Calu3 (cell line): Measurements from ENCODE around the gene RASGRP2. TPM values are rescaled to one million over a fixed set of nuclear protein-coding genes. Genes with fewer than 3 reads are reported as not detected.

Source experiments
- BruUV-seq: library from RNA; stranded (reverse); fragments of 400-500 nt; replicated peaks from 2 replicates; lab custom pipeline; 2021; lab: Mats Ljungman, UMichigan
- CTCF ChIA-PET: fragments of 300-600 bp; sonication (Branson Sonifier 250); formaldehyde crosslinking; loops from one replicate; lab custom pipeline; 2022; ENCODE audit warnings: antibody characterized with exemption; lab: Charles Lee
- DNase-seq: peaks from one replicate; pipeline ENCODE4 v3.0.0; 2022
- H3K27ac Mint-ChIP-seq: one replicate; pipeline ENCODE4 v1.8.0; 2022; ENCODE audit warnings: mixed read lengths; ENCODE audit not compliant: unreplicated experiment
- H3K27me3 Mint-ChIP-seq: one replicate; pipeline ENCODE4 v1.8.0; 2022; ENCODE audit warnings: mixed read lengths; ENCODE audit not compliant: unreplicated experiment
- H3K36me3 Mint-ChIP-seq: one replicate; pipeline ENCODE4 v1.8.0; 2022; ENCODE audit warnings: mild to moderate bottlenecking, moderate library complexity, mixed read lengths; ENCODE audit not compliant: insufficient read depth, unreplicated experiment
- H3K4me1 Mint-ChIP-seq: one replicate; pipeline ENCODE4 v1.8.0; 2022; ENCODE audit warnings: mild to moderate bottlenecking, low read depth, mixed read lengths; ENCODE audit not compliant: unreplicated experiment
- H3K4me3 Mint-ChIP-seq: one replicate; pipeline ENCODE4 v1.8.0; 2022; ENCODE audit warnings: mild to moderate bottlenecking, low read depth, moderate library complexity, mixed read lengths; ENCODE audit not compliant: unreplicated experiment
- H3K9me3 Mint-ChIP-seq: one replicate; pipeline ENCODE4 v1.8.0; 2022; ENCODE audit warnings: low read depth, mixed read lengths; ENCODE audit not compliant: unreplicated experiment
- CTCF ChIP-seq: fragments of 200-600 bp; IDR thresholded peaks from one replicate; pipeline ENCODE4 v1.8.0; 2022; ENCODE audit warnings: antibody characterized with exemption; ENCODE audit not compliant: unreplicated experiment
- intact Hi-C: fragments of 100-400 bp; cut with micrococcal nuclease; formaldehyde crosslinking; loops from one replicate; pipeline ENCODE4 v1.10.0; 2022; ENCODE audit not compliant: unreplicated experiment
- total RNA-seq: library from RNA; stranded (reverse); gene quantifications from 2 replicates; pipeline ENCODE4 v1.2.3, GENCODE V29; 2022

The RASGRP2 gene
- total RNA-seq, 1 experiment from 2014 or later = not detected

GRCh38 chr11:64759131-64759721 is 15.3 kb upstream of the RASGRP2 start:
- no peak for DNase-seq
- TF ChIP-seq CTCF = no peak
- Mint-ChIP-seq H3K4me1 (peaks cover 10% of the 10 kb centered on the region), H3K27ac (no peak overlapping the region), H3K4me3 (no peak overlapping the region), H3K9me3 (no peaks in the 10 kb centered on the region), H3K36me3 (peaks cover 39% of the 10 kb centered on the region), H3K27me3 (no peaks in the 10 kb centered on the region)
- no TSS peak for BruUV-seq
- CTCF ChIA-PET = interaction anchor here (0.6 kb wide), 1 partner anchor 45 kb away, joined by 3 read pairs; no protein-coding TSS in a partner anchor
- intact Hi-C loops = no loop called here

GRCh38 chr11:64758330-64759079 is 14.6 kb upstream of the RASGRP2 start:
- Mint-ChIP-seq H3K4me1 (peaks cover 8% of the 10 kb centered on the region), H3K27me3 (no peaks in the 10 kb centered on the region), H3K4me3 (no peak overlapping the region), H3K27ac (no peak overlapping the region), H3K9me3 (no peaks in the 10 kb centered on the region), H3K36me3 (peaks cover 33% of the 10 kb centered on the region)
- DNase-seq = no peak
- TF ChIP-seq CTCF = no peak
- intact Hi-C loops = no loop called here
- no TSS peak for BruUV-seq
- CTCF ChIA-PET = no interaction called here

GRCh38 chr11:64757549-64758329 is 13.8 kb upstream of the RASGRP2 start:
- Mint-ChIP-seq H3K36me3 (peaks cover 27% of the 10 kb centered on the region), H3K4me3 (no peak overlapping the region), H3K27ac (no peak overlapping the region), H3K27me3 (no peaks in the 10 kb centered on the region), H3K4me1 (peaks cover 5% of the 10 kb centered on the region), H3K9me3 (no peaks in the 10 kb centered on the region)
- no peak for TF ChIP-seq CTCF
- BruUV-seq = no TSS peak
- DNase-seq = no peak
- CTCF ChIA-PET = no interaction called here
- intact Hi-C loops = no loop called here

- H3K4me1 Mint-ChIP-seq = no peaks in the 10 kb centered on the region
- intact Hi-C loops = no loop called here
- no peak overlapping the region for H3K4me3 Mint-ChIP-seq
- H3K36me3 Mint-ChIP-seq = peaks cover 15% of the 10 kb centered on the region
- no peaks in the 10 kb centered on the region for H3K9me3 Mint-ChIP-seq
- CTCF ChIA-PET = no interaction called here
- no peaks in the 10 kb centered on the region for H3K27me3 Mint-ChIP-seq
- no peak for DNase-seq
- no peak overlapping the region for H3K27ac Mint-ChIP-seq
- BruUV-seq = no TSS peak
- no peak for TF ChIP-seq CTCF
These were observed 11.9 kb upstream of the RASGRP2 start for GRCh38 chr11:64755681-64756361.
